ENCODE data around the gene SOWAHA.
"Not testable (repeated sequence)": the region's sequence is repeated elsewhere in the genome, so short reads cannot be mapped to it uniquely, and the experiment has no call there.

The SOWAHA gene

GRCh38 chr5:132785864-132786263, 27.2 kb upstream of the SOWAHA start:
- TF ChIP-seq POLR2A (IDR thresholded peaks at IDR 0.05; ENCODE audit: low read length) (no peak), GATA1 (IDR thresholded peaks at IDR 0.05; ENCODE audit: low read depth, low read length) (no peak)
- no peak for DNase-seq

- no peak for TF ChIP-seq GATA1 (IDR thresholded peaks at IDR 0.05; ENCODE audit: low read depth, low read length)
- no peak for TF ChIP-seq POLR2A (IDR thresholded peaks at IDR 0.05; ENCODE audit: low read length)
- no peak for DNase-seq
Measured at GRCh38 chr5:132787076-132787475, 26.0 kb upstream of the SOWAHA start.

GRCh38 chr5:132788508-132788907, 24.6 kb upstream of the SOWAHA start:
- TF ChIP-seq GATA1 (IDR thresholded peaks at IDR 0.05; ENCODE audit: low read depth, low read length) (no peak), POLR2A (IDR thresholded peaks at IDR 0.05; ENCODE audit: low read length) (no peak)
- peak; percentile 20 to 44 for DNase-seq

GRCh38 chr5:132788990-132789886, 23.9 kb upstream of the SOWAHA start:
- TF ChIP-seq GATA1 (IDR thresholded peaks at IDR 0.05; ENCODE audit: low read depth, low read length) (no peak), POLR2A (IDR thresholded peaks at IDR 0.05; ENCODE audit: low read length) (no peak)

GRCh38 chr5:132790201-132790865, 22.8 kb upstream of the SOWAHA start:
- DNase-seq, result peak; percentile 24 to 67
- no peak for TF ChIP-seq POLR2A (IDR thresholded peaks at IDR 0.05; ENCODE audit: low read length)
- no peak for TF ChIP-seq GATA1 (IDR thresholded peaks at IDR 0.05; ENCODE audit: low read depth, low read length)

More at GRCh38 chr5:132788990-132789886, 23.9 kb upstream of the SOWAHA start:
- no peak for DNase-seq

GRCh38 chr5:132791026-132791425, 22.1 kb upstream of the SOWAHA start:
- no peak for DNase-seq
- TF ChIP-seq POLR2A (IDR thresholded peaks at IDR 0.05; ENCODE audit: low read length) (no peak), GATA1 (IDR thresholded peaks at IDR 0.05; ENCODE audit: low read depth, low read length) (no peak)

GRCh38 chr5:132797651-132798050, 15.5 kb upstream of the SOWAHA start:
- TF ChIP-seq GATA1 (IDR thresholded peaks at IDR 0.05; ENCODE audit: low read depth, low read length), result no peak
- TF ChIP-seq POLR2A (IDR thresholded peaks at IDR 0.05; ENCODE audit: low read length), result no peak
- DNase-seq, result no peak

GRCh38 chr5:132799392-132799791, 13.7 kb upstream of the SOWAHA start:
- TF ChIP-seq GATA1 (IDR thresholded peaks at IDR 0.05; ENCODE audit: low read depth, low read length) (no peak), POLR2A (IDR thresholded peaks at IDR 0.05; ENCODE audit: low read length) (no peak)
- DNase-seq, result no peak

- TF ChIP-seq GATA1 (IDR thresholded peaks at IDR 0.05; ENCODE audit: low read depth, low read length) (no peak), POLR2A (IDR thresholded peaks at IDR 0.05; ENCODE audit: low read length) (no peak)
- DNase-seq, result no peak
Measured at GRCh38 chr5:132800545-132800944, 12.6 kb upstream of the SOWAHA start.

GRCh38 chr5:132802044-132802684, 10.9 kb upstream of the SOWAHA start:
- DNase-seq, result no peak

GRCh38 chr5:132802685-132803066, 10.4 kb upstream of the SOWAHA start:
- DNase-seq, result not testable (repeated sequence)

More at GRCh38 chr5:132802044-132802684, 10.9 kb upstream of the SOWAHA start:
- no peak for TF ChIP-seq POLR2A (IDR thresholded peaks at IDR 0.05; ENCODE audit: low read length)
- no peak for TF ChIP-seq GATA1 (IDR thresholded peaks at IDR 0.05; ENCODE audit: low read depth, low read length)

- DNase-seq, result not testable (repeated sequence)
Measured at GRCh38 chr5:132804219-132804618, 8.9 kb upstream of the SOWAHA start.

GRCh38 chr5:132805872-132806271, 7.2 kb upstream of the SOWAHA start:
- not testable (repeated sequence) for DNase-seq

GRCh38 chr5:132806804-132807162, 6.3 kb upstream of the SOWAHA start:
- not testable (repeated sequence) for DNase-seq
